Stimulated activated naive B cell treated with anti-CD40 and anti-IgM and Interleukin-4, amounts not matched to agents 10 μg/mL and 1 μg/mL and 100 μg/mL, for 72 hours (primary cell): ENCODE results near the gene PRRX2.

Source experiments
- ATAC-seq, 2 donors: fragments of 150-1000 bp; cut with Tn5 transposase; replicated peaks; 2 replicates each; pipeline ENCODE4 v1.10.0; 2021; ENCODE audit warnings: moderate library complexity in 1 of 2
- DNase-seq: peaks from one replicate; pipeline ENCODE4 v3.0.0; 2021
- H3K27ac Mint-ChIP-seq: one replicate; pipeline ENCODE4 v1.8.0; 2022; ENCODE audit warnings: mild to moderate bottlenecking, mixed read lengths
- H3K27me3 Mint-ChIP-seq, 2 donors: one replicate each; pipeline ENCODE4 v1.8.0; 2022; ENCODE audit warnings: mixed read lengths in 2 of 2
- H3K36me3 Mint-ChIP-seq, 2 donors: one replicate each; pipeline ENCODE4 v1.8.0; 2022; ENCODE audit warnings: mixed read lengths in 2 of 2, mild to moderate bottlenecking in 1 of 2
- H3K4me1 Mint-ChIP-seq, 2 donors: one replicate each; pipeline ENCODE4 v1.8.0; 2022; ENCODE audit warnings: mixed read lengths in 2 of 2, mild to moderate bottlenecking in 1 of 2
- H3K4me3 Mint-ChIP-seq, 2 donors: one replicate each; pipeline ENCODE4 v1.8.0; 2022; ENCODE audit warnings: mild to moderate bottlenecking in 2 of 2, mixed read lengths in 2 of 2, moderate library complexity in 1 of 2
- H3K9me3 Mint-ChIP-seq, 2 donors: one replicate each; pipeline ENCODE4 v1.8.0; 2022; ENCODE audit warnings: mixed read lengths in 2 of 2, mild to moderate bottlenecking in 1 of 2

Gene PRRX2

GRCh38 chr9:129640871-129641749 is 24.3 kb upstream of the PRRX2 start:
- ATAC-seq (peak; percentile 26 to 28), DNase-seq (no peak)
- Mint-ChIP-seq H3K27me3 (no peaks in the 10 kb centered on the region), H3K36me3 (peaks cover 10 to 15% of the 10 kb centered on the region in 2 donors), H3K4me3 (peak overlapping the region; percentile 82 to 93), H3K9me3 (no peaks in the 10 kb centered on the region), H3K27ac (peak overlapping the region; percentile 83), H3K4me1 (peaks cover 20 to 44% of the 10 kb centered on the region in 2 donors)

DNA sequence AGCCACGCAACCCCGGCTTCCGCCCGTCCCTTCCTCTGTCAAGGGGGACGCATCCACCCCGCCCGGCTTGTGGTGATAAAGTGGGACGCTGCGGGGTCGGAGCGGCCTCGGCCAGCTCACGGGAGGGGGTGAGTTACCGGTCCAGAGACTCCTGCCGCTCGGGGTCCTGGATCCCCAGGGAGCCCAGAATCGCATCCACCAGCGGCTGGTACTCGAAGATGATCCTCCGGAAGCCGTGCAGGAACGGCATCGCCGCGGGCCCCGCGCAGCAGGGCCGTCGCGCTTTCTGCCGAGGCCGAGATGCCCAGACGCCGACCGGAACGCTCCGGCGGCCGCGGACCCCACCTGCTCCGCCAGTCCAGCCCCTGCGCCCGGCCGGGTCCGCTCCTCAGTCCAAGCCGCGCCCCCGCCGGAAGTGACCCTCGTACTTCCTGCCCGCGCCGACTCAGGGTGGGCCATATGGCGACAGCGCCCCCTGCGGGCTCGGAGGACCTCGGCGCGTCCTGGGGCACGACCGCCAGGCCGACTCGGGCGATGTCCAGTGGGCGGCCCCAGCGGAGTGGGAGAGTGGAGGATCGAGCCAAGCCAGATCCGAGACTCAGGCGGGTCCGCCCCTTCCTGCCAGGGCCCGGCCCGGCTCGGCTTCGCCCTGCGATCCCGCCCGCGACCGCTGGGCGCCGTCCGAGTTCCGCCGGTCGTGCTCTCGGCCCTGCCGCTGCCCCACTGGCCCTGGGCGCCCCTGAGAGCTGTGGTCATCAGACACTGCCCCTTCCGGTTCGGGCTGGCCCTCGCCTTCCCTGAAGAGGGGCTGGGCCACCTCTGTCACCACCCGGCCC is 23.5 kb upstream of the PRRX2 start, which contains the start of gene ASB6:
Gene ASB6, minus strand, starts transcription at position 402 of the 836 bp plus-strand sequence. Its CDS starts 152 bp downstream, at position 250.
- H3K27ac Mint-ChIP-seq, result peak within 1 kb of the TSS; percentile 90
- H3K4me1 Mint-ChIP-seq, result peaks cover 20 to 44% of the 10 kb centered on the region in 2 donors
- DNase-seq, result peak; percentile 98
- peaks cover 10 to 15% of the 10 kb centered on the region in 2 donors for H3K36me3 Mint-ChIP-seq
- peak; percentile 98 for ATAC-seq
- peak within 1 kb of the TSS; percentile 82 to 93 for H3K4me3 Mint-ChIP-seq
- peaks cover 0 to 6% of the 10 kb centered on the region in 2 donors for H3K27me3 Mint-ChIP-seq
- peaks cover 0 to 3% of the 10 kb centered on the region in 2 donors for H3K9me3 Mint-ChIP-seq

- peaks cover 10 to 34% of the 10 kb centered on the region in 2 donors for H3K4me1 Mint-ChIP-seq
- DNase-seq, result no peak
- no peak overlapping the region for H3K27ac Mint-ChIP-seq
- peaks cover 0 to 3% of the 10 kb centered on the region in 2 donors for H3K9me3 Mint-ChIP-seq
- no peak for ATAC-seq
- peaks cover 2 to 3% of the 10 kb centered on the region in 2 donors for H3K36me3 Mint-ChIP-seq
- peaks cover 5 to 6% of the 10 kb centered on the region in 2 donors for H3K27me3 Mint-ChIP-seq
- no peak overlapping the region for H3K4me3 Mint-ChIP-seq
Observed at GRCh38 chr9:129643706-129644105, 21.7 kb upstream of the PRRX2 start.

- Mint-ChIP-seq H3K27ac (no peak overlapping the region), H3K4me1 (peaks cover 10 to 33% of the 10 kb centered on the region in 2 donors), H3K9me3 (peaks cover 0 to 3% of the 10 kb centered on the region in 2 donors), H3K36me3 (peaks cover 1 to 2% of the 10 kb centered on the region in 2 donors), H3K4me3 (no peak overlapping the region), H3K27me3 (peaks cover 5 to 6% of the 10 kb centered on the region in 2 donors)
- ATAC-seq, result no peak
- no peak for DNase-seq
Observed at GRCh38 chr9:129644365-129644764, 21.1 kb upstream of the PRRX2 start.

DNA sequence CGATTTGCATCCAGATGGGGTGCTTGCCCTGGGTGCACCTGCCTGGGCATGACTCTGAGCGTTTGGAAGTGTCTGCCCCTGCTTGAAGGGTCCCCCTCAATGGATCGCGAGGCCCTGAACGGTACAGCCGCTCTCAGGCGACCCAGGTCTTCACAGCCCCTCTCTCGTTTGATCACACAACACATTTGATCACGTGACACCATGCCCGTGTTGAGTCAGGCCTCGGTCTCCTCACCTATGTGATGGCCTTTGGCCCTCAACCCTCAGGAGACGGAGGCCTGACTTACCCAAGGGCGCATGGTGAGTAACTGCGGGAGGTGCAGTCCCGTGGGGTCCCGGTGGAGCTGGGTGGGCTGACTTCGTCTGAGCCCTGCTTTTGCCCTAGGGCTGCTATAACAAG is 20.5 kb upstream of the PRRX2 start:
- Mint-ChIP-seq H3K36me3 (no peaks in the 10 kb centered on the region), H3K4me3 (no peak overlapping the region), H3K27me3 (peaks cover 5 to 7% of the 10 kb centered on the region in 2 donors), H3K4me1 (peaks cover 10 to 28% of the 10 kb centered on the region in 2 donors), H3K27ac (no peak overlapping the region), H3K9me3 (peaks cover 0 to 3% of the 10 kb centered on the region in 2 donors)
- DNase-seq (no peak), ATAC-seq (no peak)

GRCh38 chr9:129646252-129646651 is 19.2 kb upstream of the PRRX2 start:
- Mint-ChIP-seq H3K4me1 (peaks cover 3 to 14% of the 10 kb centered on the region in 2 donors), H3K27me3 (peaks cover 5 to 15% of the 10 kb centered on the region in 2 donors), H3K9me3 (peaks cover 0 to 3% of the 10 kb centered on the region in 2 donors), H3K27ac (no peak overlapping the region), H3K36me3 (no peaks in the 10 kb centered on the region), H3K4me3 (no peak overlapping the region)
- DNase-seq, result no peak
- no peak for ATAC-seq

DNA sequence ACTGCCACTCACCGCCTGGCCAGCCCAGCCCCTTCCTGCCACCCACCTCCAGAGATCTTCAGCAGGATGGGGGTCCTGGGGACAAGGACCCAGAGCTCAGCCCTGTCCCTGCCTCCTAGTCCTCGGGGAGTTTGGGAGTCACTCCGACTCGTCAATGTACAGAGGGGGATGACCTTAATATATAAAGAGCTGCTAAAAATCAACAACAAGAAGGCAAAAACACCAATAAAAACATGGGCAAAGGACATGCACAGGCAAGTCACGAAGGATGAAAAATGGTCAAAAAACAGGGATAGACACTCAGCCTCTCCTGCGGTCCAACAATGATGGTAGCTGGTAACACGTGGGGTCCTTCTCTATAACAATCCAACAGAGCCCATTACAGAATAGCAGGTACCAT is 18.8 kb upstream of the PRRX2 start:
- H3K4me3 Mint-ChIP-seq, result no peak overlapping the region
- H3K36me3 Mint-ChIP-seq, result no peaks in the 10 kb centered on the region
- peaks cover 2 to 11% of the 10 kb centered on the region in 2 donors for H3K4me1 Mint-ChIP-seq
- ATAC-seq (no peak), DNase-seq (no peak)
- no peak overlapping the region for H3K27ac Mint-ChIP-seq
- H3K9me3 Mint-ChIP-seq, result peaks cover 0 to 3% of the 10 kb centered on the region in 2 donors
- H3K27me3 Mint-ChIP-seq, result peaks cover 5 to 15% of the 10 kb centered on the region in 2 donors

GRCh38 chr9:129647635-129648034 is 17.8 kb upstream of the PRRX2 start:
- Mint-ChIP-seq H3K4me1 (peaks cover 0 to 6% of the 10 kb centered on the region in 2 donors), H3K4me3 (no peak overlapping the region), H3K27me3 (peaks cover 5 to 15% of the 10 kb centered on the region in 2 donors), H3K27ac (no peak overlapping the region), H3K36me3 (no peaks in the 10 kb centered on the region), H3K9me3 (peaks cover 0 to 3% of the 10 kb centered on the region in 2 donors)
- no peak for ATAC-seq
- DNase-seq, result no peak

DNA sequence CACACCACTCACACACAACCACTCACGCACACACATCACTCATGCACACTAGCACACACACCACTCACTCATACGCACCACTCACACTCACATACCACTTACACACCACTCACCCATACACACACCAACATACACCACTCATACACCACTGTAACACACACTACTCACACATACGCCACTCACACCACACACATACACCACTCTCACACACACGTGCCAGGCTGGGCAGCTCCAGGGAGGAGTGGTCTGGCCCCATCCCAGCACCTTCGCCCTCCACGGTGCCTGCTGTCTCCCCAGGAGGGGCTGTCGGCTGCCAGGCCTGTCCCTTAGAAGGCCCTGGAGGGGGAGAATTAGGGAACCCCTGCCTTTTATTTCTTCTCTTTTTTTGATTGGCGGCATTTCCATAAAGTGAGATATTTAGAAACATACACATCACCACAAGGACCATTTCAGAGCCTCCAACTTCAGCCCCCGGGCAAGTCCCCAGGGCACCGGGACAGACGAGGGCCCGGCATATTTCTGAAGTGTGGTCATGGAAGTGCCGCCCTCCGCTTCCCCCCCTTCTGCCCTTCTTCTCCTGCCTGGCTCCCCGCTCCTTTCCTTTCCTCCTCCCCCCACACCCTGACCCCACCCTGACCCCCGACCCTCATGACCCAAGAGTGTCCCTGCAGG is 17.2 kb upstream of the PRRX2 start:
- Mint-ChIP-seq H3K27me3 (peaks cover 5 to 15% of the 10 kb centered on the region in 2 donors), H3K4me3 (no peak overlapping the region), H3K9me3 (peaks cover 0 to 3% of the 10 kb centered on the region in 2 donors), H3K4me1 (peaks cover 0 to 4% of the 10 kb centered on the region in 2 donors), H3K27ac (no peak overlapping the region), H3K36me3 (no peaks in the 10 kb centered on the region)
- DNase-seq, result no peak
- no peak for ATAC-seq

GRCh38 chr9:129648764-129649115 is 16.7 kb upstream of the PRRX2 start:
- Mint-ChIP-seq H3K4me3 (no peak overlapping the region), H3K36me3 (no peaks in the 10 kb centered on the region), H3K4me1 (peaks cover 0 to 4% of the 10 kb centered on the region in 2 donors), H3K9me3 (peaks cover 0 to 3% of the 10 kb centered on the region in 2 donors), H3K27ac (no peak overlapping the region), H3K27me3 (peaks cover 5 to 20% of the 10 kb centered on the region in 2 donors)
- no peak for ATAC-seq
- DNase-seq, result no peak

GRCh38 chr9:129649726-129650679 is 15.4 kb upstream of the PRRX2 start:
- DNase-seq (no peak), ATAC-seq (no peak)
- Mint-ChIP-seq H3K27ac (no peak overlapping the region), H3K4me3 (no peak overlapping the region), H3K9me3 (peaks cover 0 to 3% of the 10 kb centered on the region in 2 donors), H3K36me3 (no peaks in the 10 kb centered on the region), H3K27me3 (peaks cover 5 to 26% of the 10 kb centered on the region in 2 donors), H3K4me1 (peaks cover 0 to 4% of the 10 kb centered on the region in 2 donors)

DNA sequence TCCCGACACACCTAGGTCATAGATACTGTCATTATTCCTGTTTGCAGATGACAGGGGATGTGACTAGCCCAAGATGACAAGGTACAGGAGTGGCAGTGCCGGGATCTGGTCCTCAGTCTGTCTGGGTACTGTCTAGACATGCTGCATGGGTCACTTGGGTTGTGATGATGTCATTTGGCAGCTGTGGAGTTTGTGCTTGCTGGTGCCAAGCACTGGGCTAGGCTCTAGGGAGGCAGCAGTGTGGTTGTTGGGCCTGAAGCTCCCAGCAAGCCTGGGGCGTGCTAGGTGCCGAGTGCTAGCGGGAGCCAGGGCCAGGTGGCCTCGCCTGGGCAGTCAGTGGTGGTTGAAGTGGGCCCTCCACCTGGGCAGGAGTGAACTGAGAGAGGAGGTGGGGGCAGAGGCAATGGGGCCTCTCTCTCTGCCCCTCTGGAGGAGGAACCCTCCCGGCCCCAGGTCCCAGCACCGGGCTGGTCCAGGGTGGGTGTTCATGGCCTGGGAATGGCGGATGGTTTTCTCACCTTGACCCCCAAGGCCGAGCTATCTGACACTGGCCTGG is 14.7 kb upstream of the PRRX2 start:
- peaks cover 5 to 27% of the 10 kb centered on the region in 2 donors for H3K27me3 Mint-ChIP-seq
- H3K27ac Mint-ChIP-seq, result no peak overlapping the region
- H3K36me3 Mint-ChIP-seq, result no peaks in the 10 kb centered on the region
- ATAC-seq (no peak), DNase-seq (no peak)
- no peak overlapping the region for H3K4me3 Mint-ChIP-seq
- no peaks in the 10 kb centered on the region for H3K4me1 Mint-ChIP-seq
- peaks cover 0 to 3% of the 10 kb centered on the region in 2 donors for H3K9me3 Mint-ChIP-seq
